Vagina (tissue), 2 donors: ENCODE results near the gene MALL.
"Not testable (repeated sequence)": the region's sequence is repeated elsewhere in the genome, so short reads cannot be mapped to it uniquely, and the experiment has no call there.

Experiments used
- POLR2A ChIP-seq, 2 donors: fragments of 450-650 bp; IDR thresholded peaks; one replicate each; pipeline ENCODE4 v1.6.1; 2017; ENCODE audit warnings: antibody characterized with exemption in 2 of 2, mild to moderate bottlenecking in 2 of 2, moderate library complexity in 2 of 2
- POLR2AphosphoS5 ChIP-seq, 2 donors: sonication (generic); formaldehyde crosslinking; IDR thresholded peaks; one replicate each; pipeline ENCODE4 v1.9.0; 2017; ENCODE audit warnings: antibody characterized with exemption in 2 of 2, mild to moderate bottlenecking in 2 of 2, low read depth in 1 of 2; ENCODE audit not compliant: insufficient read depth in 1 of 2
- TF ChIP-seq, protein P1 (sequence below), 3 experiments: fragments of 450-650 bp in 2 of 3; fragments of 200-600 bp in 1 of 3; sonication (generic) in 1 of 3; IDR thresholded peaks; one replicate each; pipeline ENCODE4 v1.5.1; 2017 to 2019; ENCODE audit warnings: antibody characterized with exemption in 3 of 3, mild to moderate bottlenecking in 2 of 3, moderate library complexity in 2 of 3

DNA sequence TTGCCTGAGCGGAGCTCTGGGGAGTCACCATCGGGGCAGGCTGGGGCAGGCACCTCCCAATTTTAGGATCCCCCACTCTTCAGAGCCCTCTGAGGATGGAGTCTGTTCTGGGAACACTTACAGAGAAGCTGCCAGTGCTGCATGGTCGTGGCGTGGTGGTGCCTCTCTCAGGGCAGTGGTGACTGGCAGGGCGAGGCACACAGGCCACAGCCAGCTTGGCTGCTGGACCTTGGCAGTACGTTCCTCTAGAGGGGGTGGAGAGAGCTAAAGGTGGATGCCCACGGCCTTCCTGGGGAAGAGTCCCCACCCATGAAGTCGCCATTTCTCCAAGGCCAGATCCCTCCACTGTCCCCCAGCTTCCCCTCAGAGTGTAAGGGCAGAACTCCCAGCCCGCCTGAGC lies 78.3 kb downstream of the MALL start:
- TF ChIP-seq, protein P1, sequence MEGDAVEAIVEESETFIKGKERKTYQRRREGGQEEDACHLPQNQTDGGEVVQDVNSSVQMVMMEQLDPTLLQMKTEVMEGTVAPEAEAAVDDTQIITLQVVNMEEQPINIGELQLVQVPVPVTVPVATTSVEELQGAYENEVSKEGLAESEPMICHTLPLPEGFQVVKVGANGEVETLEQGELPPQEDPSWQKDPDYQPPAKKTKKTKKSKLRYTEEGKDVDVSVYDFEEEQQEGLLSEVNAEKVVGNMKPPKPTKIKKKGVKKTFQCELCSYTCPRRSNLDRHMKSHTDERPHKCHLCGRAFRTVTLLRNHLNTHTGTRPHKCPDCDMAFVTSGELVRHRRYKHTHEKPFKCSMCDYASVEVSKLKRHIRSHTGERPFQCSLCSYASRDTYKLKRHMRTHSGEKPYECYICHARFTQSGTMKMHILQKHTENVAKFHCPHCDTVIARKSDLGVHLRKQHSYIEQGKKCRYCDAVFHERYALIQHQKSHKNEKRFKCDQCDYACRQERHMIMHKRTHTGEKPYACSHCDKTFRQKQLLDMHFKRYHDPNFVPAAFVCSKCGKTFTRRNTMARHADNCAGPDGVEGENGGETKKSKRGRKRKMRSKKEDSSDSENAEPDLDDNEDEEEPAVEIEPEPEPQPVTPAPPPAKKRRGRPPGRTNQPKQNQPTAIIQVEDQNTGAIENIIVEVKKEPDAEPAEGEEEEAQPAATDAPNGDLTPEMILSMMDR (IDR thresholded peaks at IDR 0.05): not testable (repeated sequence)
- not testable (repeated sequence) for TF ChIP-seq POLR2A (IDR thresholded peaks at IDR 0.05); POLR2AphosphoS5 (IDR thresholded peaks at IDR 0.05; ENCODE audit: insufficient read depth in 1 of 2, low read depth in 1 of 2)
